Esophagus muscularis mucosa (tissue), 4 donors: ENCODE data around the gene RELA.

Experiments
- CTCF ChIP-seq, 3 experiments: fragments of 200-600 bp in 2 of 3; fragments of 450-650 bp in 1 of 3; sonication (generic) in 2 of 3; IDR thresholded peaks; one replicate each; pipeline ENCODE4 v1.5.1; 2017 to 2019; ENCODE audit warnings: antibody characterized with exemption in 3 of 3, mild to moderate bottlenecking in 2 of 3, moderate library complexity in 1 of 3
- EP300 ChIP-seq: sonication (generic); formaldehyde crosslinking; IDR thresholded peaks from one replicate; pipeline ENCODE4 v1.6.1; 2017; ENCODE audit warnings: antibody characterized with exemption
- POLR2A ChIP-seq: fragments of 450-650 bp; IDR thresholded peaks from one replicate; pipeline ENCODE4 v1.6.1; 2017; ENCODE audit warnings: antibody characterized with exemption, moderate library complexity, mild to moderate bottlenecking, low read depth
- POLR2AphosphoS5 ChIP-seq, 2 donors: sonication (generic); formaldehyde crosslinking; IDR thresholded peaks; one replicate each; pipeline ENCODE4 v1.6.1; 2017; ENCODE audit warnings: antibody characterized with exemption in 2 of 2

GRCh38 chr11:65623852-65624616 is 38.7 kb downstream of the RELA start:
- TF ChIP-seq CTCF (IDR thresholded peaks at IDR 0.05) (no peak), POLR2A (no peak), POLR2AphosphoS5 (IDR thresholded peaks at IDR 0.05) (no peak), EP300 (no peak)
